ENCODE data around the gene ZNF223. TPM values are rescaled to one million over a fixed set of nuclear protein-coding genes. Genes with fewer than 3 reads are reported as not detected.
A peak's percentile ranks its signal among the peaks of the same experiment; 100 is the strongest.

The ZNF223 gene
- total RNA-seq, 1 experiment from 2014 or later, result 4.8 TPM

- Histone ChIP-seq H2BK120ac (ENCODE audit: low read depth, low read length, poor library complexity, severe bottlenecking) (no peak overlapping the region), H2AK5ac (ENCODE audit: insufficient read length, low read length) (no peak overlapping the region), H2BK20ac (ENCODE audit: low read depth, low read length, poor library complexity, severe bottlenecking) (no peak overlapping the region), H3K9me3 (ENCODE audit: control insufficient read depth, low read depth, low read length) (no peaks in the 10 kb centered on the region), H2BK12ac (ENCODE audit: insufficient read length, low read depth, low read length) (no peak overlapping the region), H3K4ac (ENCODE audit: low read depth, low read length) (no peak overlapping the region), H3K18ac (ENCODE audit: insufficient read length, low read depth, low read length) (no peak overlapping the region), H3K27me3 (ENCODE audit: insufficient read depth, low read length) (no peaks in the 10 kb centered on the region), H2BK15ac (ENCODE audit: low read depth, low read length) (no peak overlapping the region), H3K14ac (ENCODE audit: insufficient read depth, low read length) (no peak overlapping the region), H3K27ac (ENCODE audit: insufficient read length, low read depth, low read length) (no peak overlapping the region), H4K20me1 (ENCODE audit: control insufficient read depth, insufficient read depth, insufficient read length) (no peaks in the 10 kb centered on the region), H4K5ac (ENCODE audit: insufficient read length, low read depth, low read length) (no peak overlapping the region), H2AFZ (ENCODE audit: low read length) (no peak overlapping the region), H3K79me2 (ENCODE audit: insufficient read depth, low read length) (no peaks in the 10 kb centered on the region; the same call in 1 of the 2 replicates), H3K23me2 (ENCODE audit: insufficient read length, low read depth, low read length, poor library complexity, severe bottlenecking) (peaks cover 4% of the 10 kb centered on the region), H4K8ac (replicated peaks; ENCODE audit: insufficient read length, low read depth, low read length) (no peak overlapping the region), H3T11ph (ENCODE audit: low read length) (no peak overlapping the region), H2BK5ac (ENCODE audit: insufficient read length, low read length) (no peak overlapping the region), H3K4me2 (ENCODE audit: insufficient read depth, insufficient read length, low read length) (peak overlapping the region; percentile 81), H3K23ac (ENCODE audit: insufficient read length, low read depth, low read length) (no peak overlapping the region), H3K4me1 (ENCODE audit: insufficient read depth, low read length) (no peaks in the 10 kb centered on the region; the same call in 1 of the 2 replicates), H4K91ac (ENCODE audit: insufficient read length, low read depth, low read length) (no peak overlapping the region), H3K9ac (ENCODE audit: extremely low read depth, insufficient read length, low read length) (peak overlapping the region; percentile 46), H3K56ac (ENCODE audit: insufficient read length, low read depth, low read length) (no peak overlapping the region), H3K79me1 (ENCODE audit: insufficient read depth, low read depth, low read length, poor library complexity, severe bottlenecking) (no peaks in the 10 kb centered on the region)
- DNase-seq, result no peak
- H3K4me1 Mint-ChIP-seq, result peaks cover 10 to 14% of the 10 kb centered on the region in 2 experiments
- WGBS (ENCODE audit: extremely low coverage, insufficient read length, low lambda C conversion rate), result no CpG with 5 or more reads among the region's 8 CpGs
- H3K4me3 Mint-ChIP-seq, result peak overlapping the region; percentile 92 to 99
- peak overlapping the region in 1 of 3 experiments; percentile 21; a peak in 1 of 7 replicates for H3K27ac Mint-ChIP-seq
- H3K9me3 Mint-ChIP-seq, result peaks cover 2 to 28% of the 10 kb centered on the region in 2 experiments; a peak in 4 of 5 replicates
- no peak for TF ChIP-seq CTCF (conservative IDR thresholded peaks at IDR 0.05)
- H3K27me3 Mint-ChIP-seq (ENCODE audit: low read depth), result peaks cover 3% of the 10 kb centered on the region; the same call in 1 of the 2 replicates
- H3K36me3 Mint-ChIP-seq (ENCODE audit: insufficient read depth in 1 of 3, low read depth in 3 of 3), result peaks cover 8 to 14% (median 12%) of the 10 kb centered on the region in 3 experiments
These were observed 49.6 kb upstream of the ZNF223 start for GRCh38 chr19:44002212-44002565.

All from H9 (cell line).